ENCODE measurements around the gene ADIPOQ.
"Not testable (repeated sequence)": the region's sequence is repeated elsewhere in the genome, so short reads cannot be mapped to it uniquely, and the experiment has no call there.

ADIPOQ gene

DNA sequence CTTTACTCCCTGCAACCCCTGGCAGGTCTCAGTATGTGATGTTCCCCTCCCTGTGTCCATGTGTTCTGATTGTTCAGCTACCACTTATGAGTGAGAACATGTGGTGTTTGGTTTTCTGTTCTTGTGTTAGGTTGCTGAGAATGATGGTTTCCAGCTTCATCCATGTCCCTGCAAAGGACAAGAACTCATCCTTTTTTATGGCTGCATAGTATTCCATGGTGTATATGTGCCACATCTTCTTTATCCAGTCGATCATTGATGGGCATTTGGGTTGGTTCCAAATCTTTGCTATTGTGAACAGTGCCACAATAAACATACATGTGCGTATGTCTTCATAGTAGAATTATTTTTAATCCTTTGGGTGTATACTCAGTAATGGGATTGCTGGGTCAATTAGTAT is 61.2 kb downstream of the ADIPOQ start:
- DNase-seq (ENCODE audit: low read depth): not testable (repeated sequence)

DNA sequence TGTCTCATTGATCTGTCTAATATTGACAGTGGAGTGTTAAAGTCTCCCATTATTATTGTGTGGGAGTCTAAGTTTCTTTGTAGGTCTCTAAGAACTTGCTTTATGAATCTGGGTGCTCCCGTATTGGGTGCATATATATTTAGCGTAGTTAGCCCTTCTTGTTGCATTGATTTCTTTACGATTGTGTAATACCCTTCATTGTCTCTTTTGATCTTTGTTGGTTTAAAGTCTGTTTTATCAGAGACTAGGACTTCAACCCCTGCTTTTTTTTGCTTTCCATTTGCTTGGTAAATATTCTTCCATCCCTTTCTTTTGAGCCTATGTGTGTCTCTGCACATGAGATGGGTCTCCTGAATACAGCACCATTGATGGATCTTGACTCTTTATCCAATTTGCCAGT is 64.6 kb downstream of the ADIPOQ start:
- not testable (repeated sequence) for DNase-seq (ENCODE audit: low read depth)
